Choroid plexus epithelial cell (primary cell): ENCODE results near the gene FAM107A.

Experiments
- DNase-seq: peaks from one replicate; pipeline ENCODE4 v3.0.0-alpha.2; 2010; ENCODE audit warnings: low read depth
- H3K4me3 ChIP-seq: 2 replicates; pipeline ENCODE4 v1.5.1; 2011; ENCODE audit warnings: low read depth, mild to moderate bottlenecking, control low read depth, low read length, moderate library complexity
- CTCF ChIP-seq: conservative IDR thresholded peaks from 2 replicates; pipeline ENCODE4 v1.5.1; 2011; ENCODE audit warnings: low read depth, mild to moderate bottlenecking, control low read depth, inconsistent platforms, low read length, moderate library complexity

The FAM107A gene

DNA sequence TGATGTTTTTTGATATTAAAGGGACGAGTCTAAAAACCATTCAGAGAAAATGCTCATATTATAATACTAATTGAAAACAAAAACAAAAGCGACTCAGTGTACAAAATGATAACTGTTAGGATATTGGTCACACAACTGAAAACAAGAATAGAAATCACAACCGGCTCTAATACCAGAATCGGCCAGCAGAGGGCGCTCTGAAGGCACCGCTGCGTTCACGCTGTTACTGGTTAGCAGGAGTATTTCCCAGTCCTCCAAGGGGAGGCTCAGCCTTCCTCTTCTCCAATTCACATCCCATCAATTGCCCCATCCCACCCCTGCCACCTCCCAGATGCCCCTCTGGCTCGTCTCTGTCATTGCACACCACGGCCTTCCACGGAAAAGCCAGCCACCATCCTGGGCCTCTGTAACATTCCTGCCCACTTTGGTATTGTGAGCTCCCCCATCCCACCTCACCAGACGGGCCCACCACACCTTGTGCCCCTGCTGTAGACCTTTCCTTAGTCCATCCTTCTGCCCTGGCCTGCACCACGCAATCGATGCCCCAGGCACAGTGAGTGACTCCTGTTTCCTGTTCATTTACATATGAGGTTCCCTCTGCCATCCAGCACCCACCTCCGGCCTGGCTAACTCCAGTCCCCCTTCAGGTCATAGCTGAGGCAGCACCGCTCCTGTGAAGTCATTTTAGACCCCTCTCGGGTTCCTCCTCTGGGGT is 8.5 kb downstream of the FAM107A start:
- peak; percentile 92 for TF ChIP-seq CTCF
- H3K4me3 ChIP-seq = no peak overlapping the region
- DNase-seq = peak; percentile 81

- no peak overlapping the region for H3K4me3 ChIP-seq
- TF ChIP-seq CTCF = no peak
- no peak for DNase-seq
Measured at GRCh38 chr3:58567251-58567515, 10.0 kb downstream of the FAM107A start.

- TF ChIP-seq CTCF = no peak
- no peak for DNase-seq
- H3K4me3 ChIP-seq = no peak overlapping the region
Measured at GRCh38 chr3:58566398-58567250, 10.6 kb downstream of the FAM107A start.

DNA sequence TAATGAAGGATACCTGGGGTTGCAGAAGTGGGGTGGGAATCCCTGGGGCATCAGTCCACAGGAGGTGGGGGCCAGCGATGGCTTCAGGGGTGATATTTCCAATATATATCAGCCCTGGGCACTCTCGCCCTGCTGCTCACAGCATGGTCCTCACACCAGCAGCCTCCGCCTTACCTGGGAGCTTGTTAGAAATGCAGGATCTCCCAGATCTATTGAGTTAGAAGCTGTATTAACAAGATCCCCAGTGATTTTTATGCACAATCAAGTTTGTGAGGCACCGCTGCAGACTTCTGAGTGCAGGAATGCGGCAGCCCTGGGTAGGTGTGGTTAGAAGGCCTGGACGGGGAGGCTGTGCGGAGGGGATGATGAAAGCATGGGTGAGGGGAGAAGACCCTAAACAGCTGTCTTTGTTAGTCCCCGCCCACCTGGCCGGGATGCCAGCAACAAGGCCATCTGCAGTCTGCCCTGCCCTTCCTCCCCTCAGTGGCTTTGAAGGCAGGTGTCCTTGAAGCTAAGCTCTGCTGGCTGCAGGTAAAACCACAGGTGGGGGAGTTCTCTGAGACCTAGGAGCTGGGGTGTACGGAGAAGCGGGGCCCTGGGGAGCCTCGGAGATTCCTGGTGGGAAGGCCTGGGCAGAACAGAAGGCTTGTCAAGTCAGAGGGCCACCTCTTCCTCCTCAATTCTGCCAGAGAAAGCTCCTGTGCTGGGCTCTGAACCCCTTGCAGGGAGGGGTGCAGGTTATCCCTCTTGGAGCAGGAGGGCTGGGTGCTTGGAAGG is 11.4 kb downstream of the FAM107A start:
- no peak overlapping the region for H3K4me3 ChIP-seq
- no peak for TF ChIP-seq CTCF
- DNase-seq = no peak

- TF ChIP-seq CTCF = no peak
- DNase-seq = peak; percentile 58
- H3K4me3 ChIP-seq = no peak overlapping the region
Measured at GRCh38 chr3:58564456-58565160, 12.6 kb downstream of the FAM107A start.

- TF ChIP-seq CTCF = no peak
- no peak for DNase-seq
- no peak overlapping the region for H3K4me3 ChIP-seq
Measured at GRCh38 chr3:58564054-58564453, 13.1 kb downstream of the FAM107A start.
